GM19467 (cell line): ENCODE data around the gene IRAK3.
A peak's percentile ranks its signal among the peaks of the same experiment; 100 is the strongest.
"Not testable (repeated sequence)": the region's sequence is repeated elsewhere in the genome, so short reads cannot be mapped to it uniquely, and the experiment has no call there.

Experiments
- ATAC-seq: cut with Tn5 transposase; IDR thresholded peaks from one replicate; pipeline ENCODE4 v1.9.1; 2021; ENCODE audit warnings: mild to moderate bottlenecking, moderate library complexity; ENCODE audit not compliant: unreplicated experiment

Gene IRAK3

GRCh38 chr12:66169221-66170170 is 19.5 kb upstream of the IRAK3 start, which contains the start of gene TMBIM4:
TSS of gene TMBIM4 (minus strand) at chr12:66169996. CDS start at chr12:66169951, 45 bp downstream.
- ATAC-seq = peak; percentile 89

DNA sequence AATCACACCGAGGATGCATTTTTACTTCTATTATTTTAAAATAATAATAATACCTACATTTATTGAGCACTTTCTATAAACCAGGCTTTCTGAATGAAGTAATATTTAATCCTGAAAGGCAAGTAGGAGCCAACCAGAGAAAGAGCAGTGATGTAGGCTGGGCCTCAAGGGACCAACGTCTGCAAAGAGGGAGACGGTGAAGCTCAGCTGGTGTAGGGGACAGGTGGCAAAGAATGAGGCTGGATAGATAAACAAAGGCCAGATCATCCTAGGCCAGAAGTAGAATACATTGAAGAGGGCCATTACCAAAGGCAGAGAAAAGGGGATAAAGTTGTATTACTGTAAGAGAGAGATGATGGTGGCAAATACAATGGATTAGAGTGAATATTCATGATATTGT is 18.4 kb upstream of the IRAK3 start:
- ATAC-seq = no peak

- not testable (repeated sequence) for ATAC-seq
Measured at GRCh38 chr12:66174391-66175325, 14.4 kb upstream of the IRAK3 start.

- no peak for ATAC-seq
Measured at GRCh38 chr12:66176105-66176900, 12.7 kb upstream of the IRAK3 start.

GRCh38 chr12:66182956-66183355 is 6.1 kb upstream of the IRAK3 start:
- ATAC-seq = no peak

- ATAC-seq = not testable (repeated sequence)
Measured at GRCh38 chr12:66184822-66185221, 4.2 kb upstream of the IRAK3 start.

DNA sequence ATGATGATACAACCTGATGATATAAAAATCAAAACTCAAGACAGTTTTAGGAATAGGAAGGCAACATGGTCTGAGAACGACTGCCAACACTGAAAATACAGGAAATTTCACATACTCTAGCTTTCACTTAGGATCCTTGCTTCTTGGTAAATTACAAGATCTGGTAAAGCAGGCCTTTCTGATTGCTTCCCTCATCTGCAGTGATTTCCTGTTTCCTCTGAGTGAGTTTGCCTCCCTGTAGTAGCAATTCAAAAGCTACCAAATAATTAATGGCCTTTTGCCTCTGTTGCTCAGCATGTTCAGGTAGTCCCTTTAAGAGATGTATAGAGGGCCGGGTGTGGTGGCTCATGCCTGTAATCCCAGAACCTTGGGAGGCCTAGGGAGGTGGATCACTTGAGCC is 2.0 kb upstream of the IRAK3 start:
- ATAC-seq = no peak

GRCh38 chr12:66187821-66188220 is 1.2 kb upstream of the IRAK3 start:
- ATAC-seq = no peak

DNA sequence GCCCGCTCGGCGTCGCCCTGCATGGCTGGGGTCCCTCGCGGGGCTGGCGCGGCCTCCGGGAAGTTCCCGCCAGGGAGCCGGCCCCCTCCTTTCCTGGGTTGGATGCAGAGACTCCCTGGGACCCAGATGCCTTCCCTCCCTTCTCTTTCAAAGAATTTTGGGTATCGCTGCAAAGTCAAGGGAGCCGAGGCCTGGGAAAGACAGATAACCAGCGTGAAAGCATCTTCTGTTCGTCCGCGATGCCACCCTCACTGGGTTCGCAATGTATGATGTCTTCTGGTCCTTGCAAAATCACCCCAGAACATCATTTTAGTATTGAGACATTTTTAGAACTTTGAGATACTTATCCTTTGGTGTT is 451 bp downstream of the IRAK3 start:
- ATAC-seq = no peak

- no peak for ATAC-seq
Measured at GRCh38 chr12:66189889-66190288, 875 bp downstream of the IRAK3 start.

DNA sequence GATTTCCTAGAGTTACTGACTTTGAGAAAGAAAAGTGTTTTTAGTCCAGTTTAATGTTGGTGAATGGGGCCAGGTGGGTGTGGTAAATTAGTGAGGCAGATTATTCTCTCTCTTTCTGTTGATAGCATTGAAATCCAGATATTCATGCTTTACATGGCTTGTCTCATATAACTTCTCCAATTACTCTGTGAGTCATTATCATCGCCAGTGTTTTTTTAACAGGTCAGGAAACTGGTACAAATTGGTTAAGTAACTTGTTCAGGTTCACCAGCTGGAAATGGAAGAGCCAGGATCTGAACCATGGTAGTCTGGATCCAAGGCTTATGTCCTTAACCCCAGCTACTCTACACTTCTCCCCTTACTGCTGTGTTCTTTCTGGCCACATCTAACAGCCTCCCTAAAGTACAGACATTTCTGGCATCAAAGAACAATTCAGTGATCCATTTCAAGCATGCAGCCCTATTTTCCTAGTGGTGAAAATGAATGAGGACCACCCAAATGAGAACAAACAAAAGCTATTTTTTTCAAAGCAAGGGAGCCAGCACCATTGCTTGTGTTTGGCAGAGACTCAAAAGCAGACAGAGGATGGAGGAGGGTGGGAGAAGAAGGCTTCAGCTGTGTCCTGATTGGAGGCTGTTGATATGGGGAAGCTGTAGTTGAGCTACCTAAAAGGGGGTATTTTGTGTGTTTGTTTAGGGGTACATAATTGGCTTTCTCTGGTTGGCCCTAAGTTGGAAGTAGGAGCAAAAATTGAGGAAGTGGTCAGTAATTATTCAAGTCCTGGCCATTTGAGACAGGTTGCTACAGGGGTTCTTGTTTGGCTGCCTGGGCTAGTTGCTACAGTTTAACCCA is 1.7 kb downstream of the IRAK3 start:
- no peak for ATAC-seq

GRCh38 chr12:66191547-66192126 is 2.6 kb downstream of the IRAK3 start:
- ATAC-seq = no peak

- no peak for ATAC-seq
Measured at GRCh38 chr12:66194122-66194521, 5.1 kb downstream of the IRAK3 start.

DNA sequence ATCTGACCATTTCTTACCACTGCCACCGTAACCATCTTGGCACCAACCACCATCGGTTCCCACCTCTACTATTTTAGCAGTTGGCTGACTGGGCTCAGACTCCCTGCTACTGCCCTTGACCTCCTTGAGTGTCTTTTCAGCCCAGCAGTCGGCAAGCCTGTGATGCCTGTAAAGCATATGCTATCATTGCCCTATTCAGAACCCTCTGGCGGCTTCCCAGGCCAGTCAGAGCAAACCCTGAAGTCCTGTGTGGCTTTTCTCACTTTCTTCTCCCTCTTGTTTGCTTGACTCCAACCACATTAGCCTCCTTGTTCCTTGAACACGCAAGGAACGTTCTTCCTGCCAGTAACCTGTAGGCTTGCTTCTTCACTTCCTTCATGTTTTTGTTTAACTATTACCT is 6.2 kb downstream of the IRAK3 start:
- no peak for ATAC-seq

DNA sequence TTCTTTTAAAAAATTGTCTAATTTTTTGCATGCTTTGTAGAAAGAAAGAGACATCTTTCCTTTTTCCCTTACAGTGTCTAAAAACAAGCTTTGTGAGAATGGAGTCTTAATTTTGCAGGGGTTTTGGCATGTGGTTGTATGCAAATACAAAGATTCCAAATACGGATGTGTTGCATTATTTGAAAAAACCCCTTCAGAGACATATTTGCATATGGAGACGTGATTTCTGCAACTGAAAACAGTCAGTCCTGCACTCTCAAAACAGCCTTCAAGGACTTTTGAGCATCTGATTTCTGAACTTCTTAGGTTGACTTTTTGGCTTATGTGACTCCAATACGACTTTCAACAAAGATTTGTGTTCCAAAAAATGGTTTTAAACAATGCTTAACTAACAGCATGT is 7.8 kb downstream of the IRAK3 start:
- peak; percentile 89 for ATAC-seq

DNA sequence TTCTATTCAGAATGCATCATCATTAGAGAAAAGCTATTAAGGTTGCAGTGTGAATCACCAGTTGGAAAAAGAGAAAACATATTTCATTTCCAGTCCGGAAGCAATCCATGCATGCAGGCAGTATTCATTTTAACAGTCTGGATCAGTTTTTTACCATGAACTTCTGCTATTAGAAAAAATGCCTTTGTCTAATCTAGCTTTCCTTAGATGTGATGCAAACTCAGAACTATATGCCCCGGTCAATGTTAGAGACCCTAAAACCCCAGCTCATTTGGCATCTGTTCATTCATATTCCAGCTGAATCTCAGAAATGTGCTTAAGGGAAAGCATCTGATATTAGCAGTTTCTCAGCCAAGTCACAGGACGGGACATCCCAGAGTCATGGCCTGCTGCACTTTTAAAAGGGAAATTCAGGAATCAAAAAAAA is 8.5 kb downstream of the IRAK3 start:
- ATAC-seq = no peak

DNA sequence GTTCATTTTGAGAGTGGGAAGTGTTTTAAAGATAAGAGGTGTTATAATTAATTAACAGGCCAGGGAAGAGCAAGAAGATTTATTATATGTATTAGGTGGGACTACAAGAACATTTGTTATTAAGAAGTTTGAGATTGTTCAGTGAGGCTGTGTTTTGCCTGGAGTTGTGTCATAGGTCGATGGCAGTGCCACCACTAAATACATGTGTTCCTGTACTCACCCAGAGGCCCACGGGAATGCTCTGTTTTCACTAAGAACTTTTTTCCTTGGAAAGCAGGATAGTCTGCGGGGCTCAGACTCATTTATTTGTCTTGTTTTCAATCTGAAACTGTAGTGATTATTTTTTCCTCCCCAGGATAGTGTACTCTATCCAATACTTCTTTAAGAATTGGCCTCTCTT is 10.1 kb downstream of the IRAK3 start:
- no peak for ATAC-seq

DNA sequence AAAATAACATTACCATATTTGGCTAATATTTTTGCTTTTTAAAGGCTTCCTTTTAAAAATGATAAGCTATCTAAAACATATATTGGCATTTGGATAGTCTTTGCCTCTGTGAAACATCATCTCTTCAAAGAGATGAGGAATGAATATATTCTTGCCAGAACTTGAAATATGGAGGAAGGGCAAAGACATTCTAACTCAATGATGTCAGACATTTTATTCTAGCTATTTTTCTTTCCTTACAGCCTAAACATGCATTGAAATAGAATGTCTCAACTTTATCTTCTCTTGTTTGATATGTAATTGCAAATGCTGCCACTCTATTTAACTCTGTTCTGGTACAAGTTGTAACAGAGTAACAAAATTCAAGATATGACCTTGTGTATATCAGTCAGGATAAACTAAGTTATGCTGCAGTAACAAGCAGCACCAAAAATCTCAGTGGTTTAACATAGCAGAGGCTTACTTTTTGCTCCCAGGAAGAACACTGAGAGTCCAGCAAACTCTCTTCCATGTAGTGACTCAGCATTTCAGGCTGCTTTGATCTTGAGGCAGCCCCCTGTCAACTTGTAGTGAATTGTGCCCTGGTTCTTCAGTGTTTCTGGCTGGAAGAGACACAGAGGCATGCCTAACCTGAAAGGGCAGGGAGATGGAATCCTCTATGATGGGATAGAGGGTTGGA is 11.0 kb downstream of the IRAK3 start:
- no peak for ATAC-seq

- ATAC-seq = no peak
Measured at GRCh38 chr12:66203820-66204219, 14.8 kb downstream of the IRAK3 start.
